ENCODE measurements around the gene C3orf52.

DNA sequence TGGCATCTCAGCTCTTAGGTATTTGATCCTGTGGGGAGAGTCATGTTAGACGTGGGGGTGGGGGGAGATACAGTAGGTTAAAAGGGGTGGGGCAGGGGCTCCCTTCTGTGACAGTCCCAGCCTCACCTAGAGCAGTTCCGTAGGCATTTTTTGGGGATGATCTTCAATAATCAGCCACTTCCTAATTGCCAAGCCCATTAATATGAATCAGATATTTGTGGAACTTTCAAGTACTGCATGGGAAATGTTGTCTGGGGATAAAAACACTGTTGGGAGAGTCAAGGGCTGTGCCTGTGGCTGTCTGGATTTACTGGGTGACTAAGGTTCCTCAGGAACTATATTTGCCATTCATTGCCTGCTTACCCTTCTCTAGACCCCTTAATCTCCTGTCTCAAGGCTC is 9.5 kb downstream of the C3orf52 start:
- TF ChIP-seq CTCF (conservative IDR thresholded peaks at IDR 0.05; ENCODE audit: low read length) (no peak), EZH2phosphoT487 (IDR thresholded peaks at IDR 0.05; ENCODE audit: borderline replicate concordance) (no peak)
